SK-N-MC (cell line): ENCODE results near the gene OTULINL.

Experiments used
- EZH2 ChIP-seq: fragments of 200-600 bp; sonication (generic); IDR thresholded peaks from one replicate; pipeline ENCODE4 v1.6.1; 2017; ENCODE audit warnings: antibody characterized with exemption
- FOXP2 ChIP-seq: optimal IDR thresholded peaks from 2 replicates; pipeline ENCODE3; 2011; ENCODE audit warnings: mild to moderate bottlenecking, moderate library complexity; ENCODE audit not compliant: insufficient read depth; ENCODE audit errors: extremely low read length, control extremely low read depth
- POLR2AphosphoS5 ChIP-seq: IDR thresholded peaks from 2 replicates; pipeline ENCODE4 v1.6.1; 2012; ENCODE audit warnings: mild to moderate bottlenecking, low read depth, low read length, borderline replicate concordance

- TF ChIP-seq EZH2 (no peak), POLR2AphosphoS5 (no peak), FOXP2 (no peak)
Observed at GRCh38 chr5:14590949-14591348, 9.4 kb downstream of the OTULINL start.
